Ovary (tissue), 9 donors: ENCODE measurements around the gene CASK. TPM values are rescaled to one million over a fixed set of nuclear protein-coding genes. Genes with fewer than 3 reads are reported as not detected.

Experiments used
- DNase-seq, 5 donors: peaks; one replicate each; pipeline ENCODE4 v3.0.0-alpha.2; 2019 to 2020
- H3K27ac ChIP-seq, 2 donors: fragments of 200-600 bp; one replicate each; pipeline versions ENCODE4 v1.5.1 to v1.8.0; 2019 to 2022
- H3K27me3 ChIP-seq: fragments of 200-600 bp; one replicate; pipeline ENCODE4 v1.8.0; 2022
- H3K36me3 ChIP-seq: fragments of 200-600 bp; sonication (generic); one replicate; pipeline ENCODE4 v1.5.1; 2019
- H3K4me1 ChIP-seq: one replicate; pipeline ENCODE4 v1.8.1; 2013; ENCODE audit warnings: mild to moderate bottlenecking, moderate library complexity; ENCODE audit not compliant: insufficient read depth
- H3K4me3 ChIP-seq: fragments of 200-600 bp; sonication (generic); one replicate; pipeline ENCODE4 v1.5.1; 2017
- H3K9me3 ChIP-seq, 2 donors: fragments of 200-600 bp in 1 of 2; sonication (generic) in 1 of 2; one replicate each; pipeline versions ENCODE4 v1.5.1 to v1.8.1; 2013 to 2019; ENCODE audit warnings: mild to moderate bottlenecking in 1 of 2, moderate library complexity in 1 of 2
- EP300 ChIP-seq: sonication (generic); formaldehyde crosslinking; IDR thresholded peaks from one replicate; pipeline ENCODE4 v1.6.1; 2017; ENCODE audit warnings: antibody characterized with exemption
- POLR2A ChIP-seq: fragments of 450-650 bp; IDR thresholded peaks from one replicate; pipeline ENCODE4 v1.6.1; 2017; ENCODE audit warnings: antibody characterized with exemption, mild to moderate bottlenecking, moderate library complexity
- WGBS, 3 donors: extraction: QIAGEN DNeasy Blood & Tissue Kit in 1 of 3; methylation state at CpG; one replicate each; pipeline versions ENCODE4 v1.1.5 to v1.1.7; 2013 to 2017; 5-methylcytosine and 5-hydroxymethylcytosine counted together
- intact Hi-C, 4 donors: fragments of 100-400 bp; cut with DNase I; formaldehyde crosslinking; loops; one replicate each; pipeline versions ENCODE4 v1.11.0 to v1.15.1; 2022 to 2023
- polyA plus RNA-seq, 2 donors: library from polyadenylated mRNA; stranded (reverse); fragments of 200-250 nt in 1 of 2; fragments of 350-450 nt in 1 of 2; fragmentation: Illumina TruSeq in 1 of 2; extraction: RNeasy Lipid Tissue Mini Kit (QIAGEN cat#74804) in 1 of 2; gene quantifications; one replicate each; pipeline ENCODE4 v1.2.3, GENCODE V29; 2013 to 2014
- total RNA-seq, 7 donors: library from RNA; depleted of rRNA in 2 of 7; stranded (reverse); fragments of >200 nt in 2 of 7; fragmentation: NEBNext Ultra II Directional in 3 of 7; extraction: Animal tissue kit (Norgen Biotek cat#: 25700) in 3 of 7; gene quantifications; one replicate each; pipeline versions ENCODE4 v1.1.0 to v1.2.4, GENCODE V29; 2016 to 2023
- TF ChIP-seq, protein P1 (sequence below), 3 donors: fragments of 450-650 bp in 2 of 3; fragments of 200-600 bp in 1 of 3; IDR thresholded peaks; one replicate each; pipeline versions ENCODE4 v1.5.1 to v1.8.0; 2016 to 2022; ENCODE audit warnings: antibody characterized with exemption in 3 of 3, mild to moderate bottlenecking in 1 of 3
- donor health status: DM: no; HTN: no; CAD: no; lungs with moderate emphysema.
- donor health status: DM: no; HTN: no; CAD: no.
- donor health status: Bipolar disorder and iron deficiency.
- donor health status: DM: yes; HTN: yes; CAD: no.
- donor health status: DM: no; HTN: no; CAD: no.
- donor health status: DM: yes; HTN: yes; CAD: no.

The CASK gene
- total and polyA plus RNA-seq, 9 donors: 11.3 to 70.9 (median 36.8) TPM

GRCh38 chrX:41960142-41960541, 36.8 kb upstream of the CASK start:
- no peak for DNase-seq
- TF ChIP-seq POLR2A: no peak
- TF ChIP-seq, protein P1, sequence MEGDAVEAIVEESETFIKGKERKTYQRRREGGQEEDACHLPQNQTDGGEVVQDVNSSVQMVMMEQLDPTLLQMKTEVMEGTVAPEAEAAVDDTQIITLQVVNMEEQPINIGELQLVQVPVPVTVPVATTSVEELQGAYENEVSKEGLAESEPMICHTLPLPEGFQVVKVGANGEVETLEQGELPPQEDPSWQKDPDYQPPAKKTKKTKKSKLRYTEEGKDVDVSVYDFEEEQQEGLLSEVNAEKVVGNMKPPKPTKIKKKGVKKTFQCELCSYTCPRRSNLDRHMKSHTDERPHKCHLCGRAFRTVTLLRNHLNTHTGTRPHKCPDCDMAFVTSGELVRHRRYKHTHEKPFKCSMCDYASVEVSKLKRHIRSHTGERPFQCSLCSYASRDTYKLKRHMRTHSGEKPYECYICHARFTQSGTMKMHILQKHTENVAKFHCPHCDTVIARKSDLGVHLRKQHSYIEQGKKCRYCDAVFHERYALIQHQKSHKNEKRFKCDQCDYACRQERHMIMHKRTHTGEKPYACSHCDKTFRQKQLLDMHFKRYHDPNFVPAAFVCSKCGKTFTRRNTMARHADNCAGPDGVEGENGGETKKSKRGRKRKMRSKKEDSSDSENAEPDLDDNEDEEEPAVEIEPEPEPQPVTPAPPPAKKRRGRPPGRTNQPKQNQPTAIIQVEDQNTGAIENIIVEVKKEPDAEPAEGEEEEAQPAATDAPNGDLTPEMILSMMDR (IDR thresholded peaks at IDR 0.05): no peak
- TF ChIP-seq EP300: no peak
- H3K36me3 ChIP-seq: no peaks in the 10 kb centered on the region
- no peak overlapping the region for H3K27ac ChIP-seq
- intact Hi-C loops: no loop called here
- no peaks in the 10 kb centered on the region for H3K27me3 ChIP-seq
- 65 to 70% (median 67%) methylated on average over 2 of the region's 2 CpGs for WGBS, 3 donors
- no peak overlapping the region for H3K4me3 ChIP-seq
- no peaks in the 10 kb centered on the region for H3K9me3 ChIP-seq
- no peaks in the 10 kb centered on the region for H3K4me1 ChIP-seq

- no peaks in the 10 kb centered on the region for H3K27me3 ChIP-seq
Observed at GRCh38 chrX:41958861-41959260, 35.5 kb upstream of the CASK start.

GRCh38 chrX:41956027-41956426, 32.7 kb upstream of the CASK start:
- H3K27me3 ChIP-seq: no peaks in the 10 kb centered on the region
- H3K9me3 ChIP-seq: no peaks in the 10 kb centered on the region
- intact Hi-C loops: no loop called here
- no peak for DNase-seq
- no peaks in the 10 kb centered on the region for H3K36me3 ChIP-seq
- H3K27ac ChIP-seq: no peak overlapping the region
- WGBS, 3 donors: 79 to 86% (median 84%) methylated on average over 2 of the region's 2 CpGs
- TF ChIP-seq POLR2A (no peak), EP300 (no peak)
- no peak overlapping the region for H3K4me3 ChIP-seq
- no peaks in the 10 kb centered on the region for H3K4me1 ChIP-seq

More at GRCh38 chrX:41958861-41959260, 35.5 kb upstream of the CASK start:
- intact Hi-C loops: no loop called here
- no peak for TF ChIP-seq EP300
- no peak for TF ChIP-seq POLR2A
- TF ChIP-seq, protein P1 (IDR thresholded peaks at IDR 0.05): no peak
- Histone ChIP-seq H3K36me3 (no peaks in the 10 kb centered on the region), H3K27ac (no peak overlapping the region), H3K9me3 (no peaks in the 10 kb centered on the region), H3K4me1 (no peaks in the 10 kb centered on the region), H3K4me3 (no peak overlapping the region)
- DNase-seq: no peak

DNA sequence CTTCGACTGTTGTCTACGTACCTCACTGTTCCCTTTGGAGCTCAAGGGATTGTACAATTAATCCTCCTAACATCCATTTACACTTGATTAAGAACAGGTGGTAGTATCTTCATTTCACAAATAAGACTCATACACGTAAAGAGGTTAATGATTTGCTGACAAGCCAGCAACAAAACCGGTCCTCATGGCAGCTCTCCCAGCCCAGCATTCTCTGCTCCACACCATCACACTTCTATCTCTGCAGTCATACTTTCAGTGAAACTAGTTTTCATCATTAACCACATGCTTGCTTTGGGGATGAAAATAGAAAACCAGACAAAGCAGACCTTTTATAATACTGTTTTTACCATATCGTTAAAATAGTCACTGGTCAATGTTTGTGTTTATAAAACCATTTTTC, 28.7 kb upstream of the CASK start:
- Histone ChIP-seq H3K4me1 (no peaks in the 10 kb centered on the region), H3K36me3 (no peaks in the 10 kb centered on the region), H3K4me3 (no peak overlapping the region), H3K27ac (no peak overlapping the region), H3K27me3 (no peaks in the 10 kb centered on the region), H3K9me3 (no peaks in the 10 kb centered on the region)
- no peak for DNase-seq
- TF ChIP-seq POLR2A: no peak
- TF ChIP-seq EP300: no peak
- TF ChIP-seq, protein P1 (IDR thresholded peaks at IDR 0.05): no peak
- WGBS, 3 donors: 62 to 67% (median 62%) methylated on average over 5 of the region's 5 CpGs
- intact Hi-C loops: no loop called here

GRCh38 chrX:41946989-41947612, 23.7 kb upstream of the CASK start:
- no peaks in the 10 kb centered on the region for H3K9me3 ChIP-seq
- TF ChIP-seq, protein P1 (IDR thresholded peaks at IDR 0.05): no peak
- TF ChIP-seq EP300 (no peak), POLR2A (no peak)
- no peaks in the 10 kb centered on the region for H3K27me3 ChIP-seq
- no peak overlapping the region for H3K4me3 ChIP-seq
- intact Hi-C loops: no loop called here
- H3K36me3 ChIP-seq: no peaks in the 10 kb centered on the region
- H3K27ac ChIP-seq: no peak overlapping the region
- WGBS, 3 donors: 36 to 50% (median 44%) methylated on average over 5 of the region's 5 CpGs
- no peak for DNase-seq
- H3K4me1 ChIP-seq: no peaks in the 10 kb centered on the region
